Erythroblast (primary cell): ENCODE results near the gene PLEK.

ENCODE experiments used
- GATA1 ChIP-seq: IDR thresholded peaks from 2 replicates; pipeline ENCODE4 v1.6.1; 2011; ENCODE audit warnings: low read depth, mild to moderate bottlenecking, control low read depth, low read length, moderate library complexity
- POLR2A ChIP-seq: IDR thresholded peaks from 2 replicates; pipeline ENCODE4 v1.6.1; 2011; ENCODE audit warnings: mild to moderate bottlenecking, low read length

DNA sequence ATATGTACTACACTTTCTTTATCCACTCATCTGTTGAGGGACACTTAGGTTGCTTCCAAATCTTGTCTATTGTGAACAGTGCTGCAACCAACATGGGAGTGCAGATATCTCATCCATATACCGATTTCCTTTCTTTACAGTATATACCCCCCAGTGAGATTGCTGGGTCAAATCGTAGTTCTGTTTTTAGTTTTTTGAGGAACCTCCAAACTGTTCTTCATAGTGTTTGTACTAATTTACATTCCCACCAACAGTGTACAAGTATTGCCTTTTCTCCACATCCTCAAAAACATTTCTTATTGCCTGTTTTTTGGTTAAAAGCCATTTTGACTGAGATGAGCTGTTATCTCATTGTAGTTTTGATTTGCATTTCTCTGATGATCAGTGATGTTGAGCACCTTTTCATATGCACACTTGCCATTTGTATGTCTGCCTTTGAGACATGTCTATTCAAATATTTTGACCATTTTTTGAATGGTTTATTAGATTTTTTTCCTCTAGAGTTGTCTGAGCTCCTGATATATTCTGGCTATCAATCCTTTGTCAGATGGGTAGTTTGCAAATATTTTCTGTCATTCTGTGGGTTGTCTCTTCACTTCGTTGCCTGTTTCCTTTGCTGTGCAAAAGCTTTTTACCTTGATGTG is 12.2 kb downstream of the PLEK start:
- TF ChIP-seq POLR2A (no peak), GATA1 (no peak)
